HG03025 (cell line): ENCODE data around the gene PPIL3.

Experiments used
- ATAC-seq: cut with Tn5 transposase; IDR thresholded peaks from one replicate; pipeline ENCODE4 v1.9.1; 2021; ENCODE audit warnings: mild to moderate bottlenecking, moderate library complexity; ENCODE audit not compliant: unreplicated experiment, low FRiP score

The PPIL3 gene

DNA sequence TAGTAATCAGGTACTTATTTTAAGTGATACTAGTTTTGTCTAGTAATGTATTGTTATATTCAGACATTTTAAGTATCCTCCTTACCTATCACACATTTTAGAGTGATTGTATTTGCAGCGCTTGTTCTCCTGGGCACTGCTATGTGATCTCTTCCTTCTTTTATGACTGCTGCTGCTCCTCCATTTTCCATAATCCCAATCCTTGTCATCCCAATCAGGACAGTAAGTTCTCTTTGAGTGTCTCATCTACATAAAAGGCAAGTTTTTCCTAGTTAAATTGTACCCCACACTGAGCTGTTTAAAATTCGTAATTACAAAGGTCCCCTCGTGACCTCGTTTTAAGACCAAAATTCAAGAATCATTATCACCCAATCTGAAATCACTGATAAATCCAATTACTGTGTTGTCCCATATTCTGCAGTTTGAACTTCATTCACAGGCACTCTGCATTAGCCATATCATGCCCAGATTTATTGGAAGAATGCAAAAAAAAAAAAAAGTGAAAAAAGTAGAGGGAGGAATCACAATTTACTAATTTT lies 27.2 kb downstream of the PPIL3 start:
- ATAC-seq, result no peak

DNA sequence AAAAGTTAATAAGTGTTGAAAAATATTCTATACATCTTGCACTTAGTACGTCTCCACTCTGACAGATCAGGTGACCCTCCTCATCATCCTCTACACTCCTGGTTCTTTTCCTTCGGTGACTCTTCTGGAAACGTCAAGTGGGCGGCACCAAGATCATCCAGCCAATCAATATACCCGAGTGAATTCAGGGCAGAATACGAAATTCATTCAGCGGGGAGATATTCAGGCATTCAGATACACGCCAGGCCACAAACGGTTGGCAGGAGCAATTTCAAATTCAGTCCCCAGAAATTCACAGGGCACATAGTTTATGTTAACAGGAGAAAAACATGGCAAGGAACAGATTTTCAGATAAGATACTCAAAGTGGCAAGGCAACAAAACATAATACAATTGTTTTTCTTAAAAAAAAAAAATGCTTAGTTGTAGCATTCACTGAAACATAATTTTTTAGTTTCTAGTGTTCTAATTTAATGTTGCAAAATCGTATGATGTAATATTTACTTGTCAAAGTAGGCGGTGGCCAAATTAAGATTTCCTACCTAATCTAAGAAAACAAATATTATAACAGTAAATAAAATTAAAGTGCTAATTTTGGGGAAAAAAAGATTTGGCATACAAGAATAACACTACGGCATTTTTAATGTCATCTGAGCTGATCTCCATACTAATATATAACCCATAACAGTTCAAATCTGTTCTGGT lies 28.6 kb downstream of the PPIL3 start:
- ATAC-seq, result no peak

DNA sequence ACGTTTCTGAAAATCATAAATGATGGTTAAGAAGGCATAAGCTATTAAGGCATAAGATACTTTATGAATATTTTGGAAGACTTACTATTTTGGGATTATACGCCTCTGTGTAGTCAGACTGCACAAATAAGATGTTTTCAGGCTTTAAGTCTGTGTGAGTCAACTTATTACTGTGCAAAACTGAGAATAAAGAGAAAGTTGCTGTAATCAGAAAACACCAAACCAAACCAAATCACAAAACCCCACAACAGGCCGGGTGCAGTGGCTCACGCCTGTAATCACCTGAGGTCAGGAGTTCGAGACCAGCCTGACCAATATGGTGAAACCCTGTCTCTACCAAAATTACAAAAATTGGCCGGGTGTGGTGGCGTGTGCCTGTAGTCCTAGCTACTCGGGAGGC lies 32.1 kb downstream of the PPIL3 start:
- ATAC-seq, result no peak

DNA sequence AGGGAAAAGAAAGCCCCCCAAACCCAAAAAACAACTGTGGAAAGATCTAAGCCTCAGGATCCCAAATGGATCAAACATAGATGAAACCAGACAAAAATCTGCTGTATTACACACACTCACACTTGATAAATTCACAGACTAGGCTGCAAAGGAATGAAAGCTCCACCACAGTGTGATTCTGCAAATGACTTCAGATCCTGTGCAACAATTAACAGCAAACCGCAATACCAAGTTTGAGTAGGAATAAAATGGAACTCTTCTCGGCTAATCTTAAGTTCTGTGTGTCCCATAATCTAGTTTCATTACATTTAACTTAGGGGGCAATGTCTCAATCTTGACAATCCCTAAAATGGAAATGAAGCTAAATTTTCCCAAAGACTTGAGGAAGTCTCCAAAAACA lies 36.3 kb downstream of the PPIL3 start:
- no peak for ATAC-seq

DNA sequence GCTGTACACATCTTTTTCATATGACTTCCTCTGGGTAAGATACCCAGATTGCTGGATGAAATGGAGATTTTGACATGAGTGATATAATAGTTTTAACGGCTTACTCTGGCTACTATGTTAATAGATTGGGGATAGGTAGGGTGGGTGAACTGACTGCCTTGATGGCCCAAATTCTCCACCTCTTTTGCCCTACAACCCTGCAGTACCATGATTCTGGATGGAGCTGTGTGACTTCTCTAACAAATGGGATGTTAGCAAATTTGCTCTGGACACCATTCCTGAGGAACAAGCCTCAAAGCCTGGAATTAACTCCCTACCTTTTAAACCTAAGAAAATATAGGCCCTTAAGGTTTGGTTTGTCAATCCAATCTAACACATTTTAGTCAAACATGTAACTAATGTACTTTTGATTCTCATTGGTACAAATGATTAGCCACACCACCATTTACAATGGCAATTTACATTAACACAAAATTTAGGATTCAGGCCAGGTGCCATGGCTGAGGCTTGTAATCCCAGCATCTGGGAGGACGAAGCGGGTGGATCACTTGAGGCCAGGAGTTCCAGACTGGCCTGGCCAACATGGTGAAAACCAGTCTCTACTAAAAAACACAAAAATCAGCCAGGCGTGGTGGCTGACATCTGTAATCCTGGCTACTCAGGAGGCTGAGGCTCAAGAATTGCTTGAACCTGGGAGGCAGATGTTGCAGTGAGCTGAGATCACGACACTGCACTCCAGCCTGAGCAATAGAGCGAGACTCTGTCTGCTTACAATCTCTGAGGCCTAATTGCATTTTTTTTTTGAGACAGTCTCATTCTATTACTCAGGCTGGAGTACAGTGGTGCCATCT lies 37.3 kb downstream of the PPIL3 start:
- ATAC-seq, result no peak

DNA sequence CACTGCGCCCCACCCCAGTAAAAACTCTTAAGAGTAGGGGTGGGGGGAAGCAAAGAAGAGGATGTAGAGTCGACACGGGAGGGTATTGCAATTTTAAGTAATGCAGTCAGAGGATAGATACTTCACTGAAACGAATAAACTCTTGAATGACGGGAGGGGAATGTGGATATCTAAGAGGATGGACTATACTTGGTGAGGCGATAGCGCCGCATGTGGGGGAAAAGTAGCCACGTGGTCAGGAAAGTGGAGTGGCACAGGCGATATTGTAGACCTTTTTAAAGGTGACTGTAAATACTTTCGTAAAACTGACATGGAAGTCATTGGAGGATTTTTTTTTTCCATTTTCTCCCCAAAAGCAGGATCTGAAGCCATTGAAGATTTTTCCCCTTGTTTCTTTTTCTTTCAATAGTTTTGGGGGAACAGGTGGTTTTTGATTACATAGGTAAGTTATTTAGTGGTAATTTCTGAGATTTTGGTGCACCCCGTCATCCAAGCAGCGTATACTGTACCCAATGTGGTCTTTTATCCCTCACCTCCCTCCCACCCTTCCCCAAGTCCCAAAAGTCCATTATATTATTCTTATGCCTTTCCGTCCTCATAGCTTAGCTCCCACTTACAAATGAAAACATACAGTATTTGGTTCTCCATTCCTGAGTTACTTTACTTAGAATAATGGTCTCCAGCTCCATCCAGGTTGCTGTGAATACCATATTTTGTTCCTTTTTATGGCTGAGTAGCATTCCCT lies 38.2 kb downstream of the PPIL3 start:
- ATAC-seq, result no peak

DNA sequence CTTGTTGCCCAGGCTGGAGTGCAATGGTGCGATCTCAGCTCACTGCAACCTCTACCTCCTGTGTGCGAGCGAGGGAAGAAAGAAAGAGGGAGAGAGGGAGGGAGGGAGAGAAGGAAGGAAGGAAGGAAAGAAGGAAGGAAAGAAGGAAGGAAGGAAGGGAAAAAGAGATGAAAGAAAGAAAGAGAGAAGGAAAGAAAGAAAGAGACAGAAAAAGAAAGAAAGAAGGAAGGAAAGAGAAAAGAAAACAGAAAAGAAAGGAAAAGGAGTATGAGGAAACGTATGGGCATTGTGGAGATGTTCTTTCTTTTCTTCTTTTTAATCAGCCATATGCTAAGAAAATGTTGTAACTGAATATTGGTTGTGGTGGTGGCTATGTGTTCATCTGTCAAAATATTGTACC lies 40.9 kb downstream of the PPIL3 start:
- ATAC-seq, result no peak

DNA sequence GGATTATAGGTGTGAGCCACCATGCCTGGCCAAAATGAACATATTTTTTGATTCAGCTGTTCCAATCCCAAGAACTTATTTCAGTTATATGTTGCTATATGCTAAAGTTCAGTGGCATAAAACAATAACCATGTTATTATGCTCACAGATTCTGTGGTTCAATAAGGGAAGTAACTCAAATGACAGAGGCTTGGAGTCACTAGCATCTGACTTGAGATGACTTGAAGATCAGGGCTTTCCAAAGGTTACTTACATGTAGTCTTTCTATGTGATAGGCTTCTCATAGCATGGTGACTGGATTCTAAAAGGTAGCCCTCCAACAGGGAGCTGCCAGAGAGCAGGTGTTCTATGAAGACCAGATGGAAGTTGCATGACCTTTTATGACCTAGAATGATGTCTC lies 41.6 kb downstream of the PPIL3 start:
- ATAC-seq, result no peak

DNA sequence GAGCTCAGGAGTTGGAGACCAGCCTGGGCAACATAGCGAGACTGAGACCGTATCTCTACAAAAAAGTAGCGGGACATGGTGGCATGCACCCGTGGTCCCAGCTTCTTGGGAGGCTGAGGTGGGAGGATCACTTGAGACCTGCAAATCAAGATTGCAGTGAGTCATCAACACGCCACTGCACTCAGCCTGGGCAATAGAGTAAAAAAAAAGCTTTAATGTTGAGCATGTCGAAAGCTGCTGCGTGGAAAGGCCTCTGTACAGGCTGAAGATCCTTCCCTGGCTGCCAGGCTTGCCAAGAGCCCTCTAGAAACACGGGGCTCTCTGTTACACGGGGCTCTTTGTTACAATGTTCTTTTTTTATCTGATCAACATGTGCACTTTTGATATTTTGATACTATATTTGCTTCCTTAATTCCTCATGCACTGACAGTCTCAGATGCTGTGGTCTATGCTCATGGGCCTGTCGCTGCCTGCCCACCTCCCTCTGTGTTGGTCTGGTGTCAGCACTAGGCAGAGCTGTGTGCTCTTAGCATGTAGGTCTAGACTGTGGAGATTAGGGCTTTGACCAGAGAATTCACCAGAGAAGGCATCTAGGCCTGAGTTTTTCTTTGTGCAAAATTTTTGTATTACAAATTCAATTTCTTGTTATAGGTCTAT lies 43.1 kb downstream of the PPIL3 start:
- no peak for ATAC-seq

DNA sequence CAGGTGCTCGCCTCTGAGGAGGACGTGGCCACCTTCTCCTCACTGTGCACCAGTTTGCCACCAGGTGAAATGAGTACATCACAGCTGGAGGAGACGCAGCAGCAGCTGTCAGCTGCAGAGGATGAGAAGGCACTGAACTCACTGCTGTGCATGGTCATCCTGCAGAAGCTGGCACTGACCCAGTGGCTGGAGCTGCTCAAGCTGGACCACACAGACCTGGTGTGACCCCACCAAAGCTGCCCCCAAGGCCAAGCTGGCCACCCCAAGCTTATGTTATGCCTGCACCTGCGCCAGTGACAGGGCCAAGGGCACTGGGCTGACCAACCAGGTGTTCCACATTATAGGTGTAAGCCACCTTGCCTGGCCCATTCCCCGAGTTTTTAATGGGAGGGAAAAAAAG lies 43.7 kb downstream of the PPIL3 start:
- ATAC-seq, result no peak

DNA sequence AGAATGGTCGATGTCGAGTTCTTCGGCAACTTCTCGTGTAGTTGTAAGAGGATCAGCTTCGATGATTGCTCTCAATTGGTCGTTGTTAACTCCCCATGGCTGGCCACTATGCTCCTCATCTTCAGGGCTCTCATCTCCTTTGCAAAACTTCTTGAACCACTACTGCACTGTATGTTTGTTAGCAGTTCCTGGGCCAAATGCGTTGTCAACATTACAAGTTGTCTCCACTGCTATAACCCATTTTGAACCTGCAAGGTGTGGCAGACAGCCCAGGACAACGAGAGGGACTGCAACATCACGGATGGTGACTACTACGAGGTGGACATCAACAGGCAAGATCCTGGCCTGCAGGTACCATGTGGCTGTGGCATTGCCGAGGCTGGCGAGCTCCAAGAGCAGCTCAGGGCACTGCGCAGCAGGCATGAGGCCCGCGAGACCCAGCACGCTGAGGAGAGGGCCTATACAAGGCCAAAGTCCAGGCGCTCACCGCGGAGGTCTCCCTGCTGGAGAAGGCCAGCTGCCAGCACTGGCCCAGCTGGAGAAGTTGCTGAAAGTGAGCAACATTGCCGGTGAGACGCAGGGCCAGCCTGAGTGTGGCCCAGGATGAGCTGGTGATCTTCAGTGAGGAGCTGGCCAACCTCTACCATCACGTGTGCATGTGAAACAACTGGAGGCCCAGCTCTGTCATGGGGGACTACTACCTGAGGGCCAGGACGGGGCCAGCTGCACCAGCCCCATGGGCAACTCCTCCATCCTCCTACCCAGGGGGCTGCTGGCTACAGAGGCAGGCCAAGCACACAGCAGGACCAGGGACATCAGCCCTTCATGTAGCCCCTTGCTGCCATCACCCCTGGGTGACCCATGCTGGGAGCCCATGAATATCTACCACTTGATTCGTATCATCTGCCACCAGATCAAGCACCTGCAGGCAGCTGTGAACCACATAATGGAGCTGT lies 44.6 kb downstream of the PPIL3 start:
- no peak for ATAC-seq

DNA sequence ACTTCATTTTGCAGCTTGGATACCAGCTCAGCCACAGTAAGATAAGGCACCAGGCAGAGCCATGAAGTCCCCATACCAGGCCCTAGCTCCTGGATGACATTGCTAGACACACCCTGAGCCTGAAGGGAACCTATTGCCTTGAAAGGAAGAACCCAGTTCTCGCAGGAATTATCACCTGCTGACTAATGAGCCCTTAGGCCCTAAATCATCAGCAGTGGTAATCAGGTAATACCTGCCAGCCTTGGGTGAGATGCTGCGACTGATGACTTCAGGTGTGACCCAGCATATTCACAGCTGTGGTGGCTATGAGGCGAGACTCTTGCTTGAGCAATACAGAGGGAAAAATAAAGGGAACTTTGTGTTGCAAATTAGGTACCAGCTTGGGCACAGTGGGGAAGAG lies 49.4 kb downstream of the PPIL3 start:
- ATAC-seq, result no peak

DNA sequence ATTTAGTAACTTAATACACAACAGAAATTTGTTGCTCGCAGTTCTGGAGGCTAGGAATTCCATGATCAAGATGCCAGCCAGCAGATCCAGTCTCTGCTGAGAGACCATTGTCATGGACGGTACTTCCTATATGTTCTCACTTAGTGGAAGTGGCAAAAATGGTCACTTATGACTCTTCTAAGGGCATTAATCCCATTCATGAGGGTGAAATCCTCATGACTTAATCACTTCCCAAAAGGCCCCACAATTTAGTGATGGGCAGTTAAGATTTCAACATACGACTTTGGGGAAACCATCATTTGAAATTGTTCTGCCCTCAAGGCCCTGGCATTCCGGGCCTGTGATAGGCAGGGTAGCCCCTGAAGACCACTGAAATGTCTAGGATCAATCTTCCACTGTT lies 54.2 kb downstream of the PPIL3 start:
- no peak for ATAC-seq

DNA sequence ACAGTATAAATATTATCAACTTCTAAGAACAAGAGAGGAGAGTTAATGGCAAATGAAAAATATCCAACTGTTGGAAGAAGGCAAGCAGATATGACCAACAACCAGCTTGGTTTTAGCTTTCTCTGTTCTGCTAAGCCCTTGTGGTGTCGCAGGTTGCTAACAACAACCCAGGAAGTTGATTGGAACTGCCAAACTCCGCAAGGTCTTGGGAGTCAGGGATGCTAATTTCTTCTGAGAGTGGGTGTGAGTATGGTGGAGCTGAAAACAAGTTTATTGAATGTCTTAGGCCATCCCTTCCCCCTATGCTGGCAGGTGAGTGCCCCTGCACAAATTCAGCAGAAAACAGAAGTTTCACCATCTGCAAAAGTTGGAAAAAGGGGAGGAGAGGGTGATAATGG lies 59.6 kb downstream of the PPIL3 start:
- ATAC-seq, result no peak

DNA sequence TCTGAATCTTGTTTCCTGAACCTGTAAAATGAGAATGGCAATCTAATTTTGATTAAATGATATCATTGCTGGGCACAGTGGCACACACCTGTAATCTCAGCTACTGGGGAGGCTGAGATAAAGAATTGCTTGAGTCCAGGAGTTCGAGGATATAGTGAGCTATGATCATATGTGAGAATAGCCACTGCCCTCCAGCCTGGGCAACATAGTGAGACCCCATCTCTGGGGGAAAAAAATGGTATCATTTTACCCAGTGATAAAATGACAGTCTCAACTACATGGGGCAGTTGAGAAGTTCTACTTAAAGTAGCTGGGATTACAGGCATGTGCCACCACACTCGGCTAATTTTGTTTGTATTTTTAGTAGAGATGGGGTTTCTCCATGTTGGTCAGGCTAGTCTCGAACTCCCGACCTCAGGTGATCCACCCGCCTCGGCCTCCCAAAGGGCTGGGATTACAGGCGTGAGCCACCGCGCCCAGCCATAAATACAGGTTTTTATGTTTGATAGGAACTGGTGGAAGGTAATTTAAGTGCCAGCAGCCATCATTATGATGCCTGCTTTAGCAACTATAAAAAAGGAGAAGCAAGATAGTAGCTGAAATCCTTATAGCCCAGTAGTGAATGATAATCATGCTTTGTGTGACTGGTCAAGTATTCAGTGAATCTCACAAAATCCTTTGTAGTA lies 60.2 kb downstream of the PPIL3 start:
- ATAC-seq, result no peak

DNA sequence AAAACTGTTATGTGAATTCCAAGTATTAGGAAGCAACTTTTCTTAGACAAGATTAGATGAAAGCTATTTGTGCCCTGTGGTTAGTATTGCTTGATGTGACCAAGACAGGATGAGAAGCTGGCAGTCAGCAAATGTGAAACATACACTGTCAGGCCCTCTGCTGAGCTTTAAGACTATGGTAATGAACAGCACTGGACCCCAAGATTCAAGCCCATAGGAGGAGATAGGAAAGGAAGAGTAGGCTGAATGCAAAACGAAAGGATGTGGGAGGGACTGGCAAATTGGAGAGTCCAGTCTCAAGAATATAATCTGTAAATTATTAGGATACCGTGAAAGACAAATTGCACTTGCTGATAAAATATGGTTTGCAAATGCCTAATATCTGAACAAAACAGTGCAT lies 60.8 kb downstream of the PPIL3 start:
- ATAC-seq, result no peak

DNA sequence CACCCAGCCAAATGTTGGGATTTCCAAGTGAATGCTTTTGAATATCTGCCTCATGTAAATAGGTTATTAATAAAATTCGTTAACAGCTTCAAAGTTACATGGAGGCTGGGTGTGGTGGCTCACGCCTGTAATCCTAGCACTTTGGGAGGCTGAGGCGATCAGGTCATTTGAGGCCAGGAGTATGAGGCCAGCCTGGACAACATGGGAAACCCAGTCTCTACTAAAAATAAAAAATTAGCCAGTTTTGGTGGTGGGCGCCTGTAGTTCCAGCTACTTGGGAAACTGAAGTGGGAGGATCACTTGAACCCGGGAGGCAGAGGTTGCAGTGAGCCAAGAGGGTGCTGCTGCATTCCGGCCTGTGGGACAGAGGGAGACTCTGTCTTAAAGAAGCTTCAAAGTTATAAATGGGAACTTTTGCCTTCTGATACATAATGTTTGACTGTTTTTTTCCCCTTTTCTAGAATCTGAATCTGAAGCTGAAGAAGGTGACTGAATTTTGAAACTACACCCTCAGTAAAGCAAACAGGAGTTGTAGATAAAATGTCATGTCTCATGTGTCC lies 67.1 kb downstream of the PPIL3 start:
- no peak for ATAC-seq
